H1 (cell line): ENCODE data around the gene NDUFB1. TPM values are rescaled to one million over a fixed set of nuclear protein-coding genes. Genes with fewer than 3 reads are reported as not detected.

Experiments used
- CTCF ChIA-PET: fragments of 300-600 bp; sonication (Branson Sonifier 250); formaldehyde crosslinking; loops from one replicate; lab custom pipeline; 2021; ENCODE audit not compliant: partially characterized antibody; lab: Charles Lee
- POLR2A ChIA-PET: fragments of 300-600 bp; sonication (Branson Sonifier 250); formaldehyde crosslinking; loops from one replicate; lab custom pipeline; 2021; ENCODE audit warnings: inconsistent platforms; ENCODE audit not compliant: partially characterized antibody; lab: Charles Lee
- DNase-seq, 2 experiments: peaks; one replicate each; pipeline versions ENCODE4 v3.0.0 to v3.0.0-alpha.2; 2010 to 2022; ENCODE audit warnings: low spot score in 2 of 2, low read depth in 1 of 2, mixed read lengths in 1 of 2
- FAIRE-seq: peaks from 2 replicates; lab custom pipeline; 2011; peaks lifted over from hg19 to GRCh38; lab: Jason Lieb, UNC
- H2AFZ ChIP-seq: 2 replicates; pipeline ENCODE4 v1.8.1; 2012; ENCODE audit warnings: low read length, inconsistent platforms
- H2AK5ac ChIP-seq: 2 replicates; pipeline ENCODE4 v1.6.1; 2013; ENCODE audit warnings: low read depth, low read length
- H2BK120ac ChIP-seq: replicated peaks from 2 replicates; pipeline ENCODE3; 2013; ENCODE audit warnings: low read depth, low read length, inconsistent platforms
- H2BK12ac ChIP-seq: 2 replicates; pipeline ENCODE4 v1.6.1; 2013; ENCODE audit warnings: low read depth, low read length
- H2BK15ac ChIP-seq: 2 replicates; pipeline ENCODE4 v1.6.1; 2013; ENCODE audit warnings: low read length
- H2BK20ac ChIP-seq: 2 replicates; pipeline ENCODE4 v1.6.1; 2013; ENCODE audit warnings: low read length
- H2BK5ac ChIP-seq: 2 replicates; pipeline ENCODE4 v1.6.1; 2013; ENCODE audit warnings: low read depth, low read length
- H3K14ac ChIP-seq: 2 replicates; pipeline ENCODE4 v1.6.1; 2013; ENCODE audit warnings: inconsistent platforms; ENCODE audit not compliant: insufficient read length
- H3K18ac ChIP-seq: 2 replicates; pipeline ENCODE4 v1.6.1; 2013; ENCODE audit warnings: low read length; ENCODE audit errors: extremely low read depth
- H3K23ac ChIP-seq: 2 replicates; pipeline ENCODE4 v1.6.1; 2013; ENCODE audit warnings: inconsistent platforms; ENCODE audit not compliant: insufficient read length
- H3K23me2 ChIP-seq: 2 replicates; pipeline ENCODE4 v1.6.1; 2013; ENCODE audit warnings: low read depth, low read length
- H3K27ac ChIP-seq: 2 replicates; pipeline ENCODE4 v1.6.1; 2011; ENCODE audit warnings: low read depth, low read length, inconsistent platforms
- H3K27me3 ChIP-seq, 4 experiments: replicated peaks in 1 of 4; 1 replicate in 1 of 4; 2 replicates in 3 of 4; pipeline versions ENCODE4 v1.6.1 to v1.8.1; 2011 to 2013; ENCODE audit warnings: low read length in 3 of 4, mild to moderate bottlenecking in 3 of 4, inconsistent platforms in 2 of 4, mixed read lengths in 2 of 4, moderate library complexity in 1 of 4; ENCODE audit not compliant: control insufficient read depth in 3 of 4, insufficient read depth in 3 of 4; ENCODE audit errors: extremely low read depth in 1 of 4
- H3K36me3 ChIP-seq, 4 experiments: 2 replicates each; pipeline versions ENCODE4 v1.6.1 to v1.8.1; 2011 to 2013; ENCODE audit warnings: mild to moderate bottlenecking in 4 of 4, low read length in 3 of 4, moderate library complexity in 2 of 4, control low read depth in 1 of 4, inconsistent platforms in 1 of 4; ENCODE audit not compliant: insufficient read depth in 4 of 4, control insufficient read depth in 2 of 4
- H3K4ac ChIP-seq: replicated peaks from 2 replicates; pipeline ENCODE3; 2013; ENCODE audit warnings: low read length, low read depth, mixed read lengths, inconsistent platforms; ENCODE audit not compliant: insufficient read length
- H3K4me1 ChIP-seq, 4 experiments: replicated peaks in 1 of 4; 1 replicate in 1 of 4; 2 replicates in 3 of 4; pipeline versions ENCODE4 v1.6.1 to v1.8.1; 2011 to 2013; ENCODE audit warnings: low read length in 3 of 4, inconsistent platforms in 2 of 4, mixed read lengths in 1 of 4; ENCODE audit not compliant: insufficient read depth in 4 of 4, control insufficient read depth in 3 of 4
- H3K4me2 ChIP-seq, 2 experiments: 2 replicates each; pipeline versions ENCODE4 v1.6.1 to v1.8.1; 2011 to 2013; ENCODE audit warnings: low read depth in 2 of 2, low read length in 2 of 2, control low read depth in 1 of 2, inconsistent platforms in 1 of 2, mild to moderate bottlenecking in 1 of 2; ENCODE audit not compliant: insufficient read depth in 1 of 2
- H3K4me3 ChIP-seq, 4 experiments: fragments of 200-600, 300-600 bp in 1 of 4; sonication (generic), shearing (Covaris generic), sonication (Bioruptor Twin) in 1 of 4; 2 replicates each; pipeline versions ENCODE4 v1.5.1 to v1.8.1; 2011 to 2016; ENCODE audit warnings: low read length in 4 of 4, low read depth in 3 of 4, control low read depth in 2 of 4, inconsistent platforms in 2 of 4, mild to moderate bottlenecking in 2 of 4, mixed read lengths in 1 of 4, moderate library complexity in 1 of 4; ENCODE audit not compliant: insufficient read depth in 2 of 4; ENCODE audit errors: extremely low read depth in 1 of 4
- H3K56ac ChIP-seq: replicated peaks from 2 replicates; pipeline ENCODE3; 2013; ENCODE audit warnings: low read depth, mild to moderate bottlenecking, mixed read lengths, low read length, inconsistent platforms; ENCODE audit not compliant: insufficient read length
- H3K79me1 ChIP-seq: 2 replicates; pipeline ENCODE4 v1.6.1; 2013; ENCODE audit warnings: low read depth, low read length, control low read depth
- H3K79me2 ChIP-seq, 2 experiments: 2 replicates each; pipeline versions ENCODE4 v1.6.1 to v1.8.1; 2012 to 2013; ENCODE audit warnings: low read length in 2 of 2, mild to moderate bottlenecking in 2 of 2, inconsistent platforms in 1 of 2; ENCODE audit not compliant: insufficient read depth in 2 of 2, control insufficient read depth in 1 of 2
- H3K9ac ChIP-seq, 4 experiments: replicated peaks in 1 of 4; 1 replicate in 1 of 4; 2 replicates in 3 of 4; pipeline versions ENCODE4 v1.6.1 to v1.8.1; 2011 to 2013; ENCODE audit warnings: low read depth in 3 of 4, low read length in 3 of 4, control low read depth in 2 of 4, mild to moderate bottlenecking in 2 of 4, moderate library complexity in 2 of 4, inconsistent platforms in 1 of 4; ENCODE audit errors: extremely low read depth in 1 of 4
- H3K9me3 ChIP-seq, 2 experiments: 2 replicates each; pipeline versions ENCODE4 v1.6.1 to v1.8.1; 2012 to 2013; ENCODE audit warnings: mild to moderate bottlenecking in 2 of 2, moderate library complexity in 2 of 2, control low read depth in 1 of 2, inconsistent platforms in 1 of 2, low read depth in 1 of 2, low read length in 1 of 2, mixed read lengths in 1 of 2; ENCODE audit not compliant: insufficient read depth in 2 of 2
- H4K20me1 ChIP-seq, 2 experiments: replicated peaks in 1 of 2; 2 replicates each; pipeline versions ENCODE3 to v1.8.1; 2011 to 2013; ENCODE audit warnings: inconsistent platforms in 2 of 2, low read length in 2 of 2, mild to moderate bottlenecking in 1 of 2; ENCODE audit not compliant: insufficient read depth in 2 of 2, control insufficient read depth in 1 of 2
- H4K5ac ChIP-seq: 2 replicates; pipeline ENCODE4 v1.6.1; 2013; ENCODE audit warnings: low read length, low read depth, mixed read lengths, inconsistent platforms; ENCODE audit not compliant: insufficient read length
- H4K8ac ChIP-seq: 2 replicates; pipeline ENCODE4 v1.8.0; 2013; ENCODE audit warnings: mild to moderate bottlenecking, moderate library complexity, low read length, inconsistent platforms; ENCODE audit not compliant: insufficient read depth; ENCODE audit errors: extremely low read depth
- H4K91ac ChIP-seq: replicated peaks from 2 replicates; pipeline ENCODE3; 2013; ENCODE audit warnings: low read length, mixed read lengths, inconsistent platforms; ENCODE audit not compliant: insufficient read length
- GABPA ChIP-seq: IDR thresholded peaks from 2 replicates; pipeline ENCODE4 v1.6.1; 2011; ENCODE audit warnings: mild to moderate bottlenecking, low read length, moderate library complexity, borderline replicate concordance; ENCODE audit not compliant: insufficient read depth
- HDAC2 ChIP-seq, 2 experiments: fragments of 300-600 bp in 1 of 2; sonication (generic) in 1 of 2; IDR thresholded peaks; 2 replicates each; pipeline ENCODE4 v1.6.1; 2011 to 2012; ENCODE audit warnings: low read depth in 2 of 2, low read length in 2 of 2, mild to moderate bottlenecking in 2 of 2, moderate library complexity in 2 of 2, borderline replicate concordance in 1 of 2, inconsistent platforms in 1 of 2
- PHF8 ChIP-seq: fragments of 200-600 bp; sonication (generic); conservative IDR thresholded peaks from 2 replicates; pipeline ENCODE4 v1.7.1; 2012; ENCODE audit warnings: low read depth, mild to moderate bottlenecking, inconsistent platforms, low read length, moderate library complexity
- SAP30 ChIP-seq: fragments of 300-600 bp; sonication (generic); IDR thresholded peaks from 2 replicates; pipeline ENCODE4 v1.7.1; 2012; ENCODE audit warnings: low read length, moderate library complexity, mild to moderate bottlenecking, inconsistent platforms; ENCODE audit not compliant: insufficient read depth, insufficient replicate concordance
- SIN3A ChIP-seq, 2 experiments: IDR thresholded peaks in 1 of 2; conservative IDR thresholded peaks in 1 of 2; 2 replicates each; pipeline ENCODE4 v1.6.1; 2011 to 2012; ENCODE audit warnings: low read length in 2 of 2, improper control_type of control experiment in 1 of 2, low read depth in 1 of 2, mild to moderate bottlenecking in 1 of 2
- WGBS, 2 experiments: shearing (Covaris generic) in 1 of 2; methylation state at CpG; one replicate each; pipeline versions ENCODE4 v1.1.6 to v1.1.7; 2013 to 2015; ENCODE audit warnings: low lambda C conversion rate in 2 of 2, mixed read lengths in 2 of 2, inconsistent platforms in 1 of 2, low coverage in 1 of 2, missing lambda C conversion rate in 1 of 2; ENCODE audit not compliant: insufficient replicate concordance in 2 of 2, insufficient coverage in 1 of 2, insufficient read length in 1 of 2; ENCODE audit errors: extremely low coverage in 1 of 2, missing lambda C conversion rate in 1 of 2; 5-methylcytosine and 5-hydroxymethylcytosine counted together
- polyA plus RNA-seq, 7 experiments: library from polyadenylated mRNA; depleted of rRNA in 3 of 7; stranded (reverse) in 5 of 7; unstranded in 2 of 7; fragments of >200 nt in 5 of 7; fragments of 200-250 nt in 2 of 7; gene quantifications; 1 replicate in 5 of 7; 2 replicates in 1 of 7; 4 replicates in 1 of 7; pipeline versions ENCODE4 v1.2.1 to v1.2.3, GENCODE V29; 2011 to 2013; ENCODE audit warnings: missing spikeins in 2 of 7, mixed read lengths in 2 of 7
- total RNA-seq: library from RNA; stranded (reverse); fragmentation: NEBNext Ultra II Directional; extraction: Animal tissue kit (Norgen Biotek cat#: 25700); gene quantifications from 2 replicates; pipeline ENCODE4 v1.2.1, GENCODE V29; 2021

NDUFB1 gene
- total and polyA plus RNA-seq, 2 of the 8 experiments (the other 6 are each of a cell fraction or from before 2014, with no cell fraction given) = 124 to 271 TPM

DNA sequence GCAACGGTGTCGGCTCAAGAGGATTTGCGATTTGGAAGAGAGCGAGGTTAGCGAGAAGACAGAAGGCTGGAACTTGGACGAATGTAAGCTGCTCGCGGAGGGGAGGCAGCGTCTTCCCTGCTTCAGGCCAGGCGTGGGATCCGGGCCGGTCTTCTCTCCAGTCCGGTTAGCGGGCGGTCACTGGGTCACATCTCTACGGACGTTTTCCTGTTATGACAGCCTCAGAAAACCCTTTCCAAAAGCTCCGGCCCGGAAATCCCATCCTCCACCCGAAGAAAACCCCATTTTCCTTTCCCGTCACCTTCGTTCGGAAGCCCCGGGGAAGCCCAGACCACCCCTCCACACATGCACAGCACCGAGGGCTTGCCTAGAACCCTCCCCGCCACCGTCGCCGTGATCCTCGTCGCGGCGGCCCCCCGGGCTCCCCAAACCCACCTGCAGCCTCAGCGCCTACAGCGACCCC, 268 bp downstream of the NDUFB1 start:
- peaks cover 0 to 3% (median 0%) of the 10 kb centered on the region in 4 experiments; a peak in 2 of 7 replicates for H3K4me1 ChIP-seq
- TF ChIP-seq HDAC2 (IDR thresholded peaks at IDR 0.05; ENCODE audit: borderline replicate concordance in 1 of 2, low read depth in 2 of 2, low read length in 2 of 2) = 0 out of 4 replicates have a peak, but pooled peaks of 1 of the 2 experiments have one; percentile 45
- TF ChIP-seq SAP30 = peak; percentile 18
- 0 out of 4 replicates have a peak, but pooled peaks of 1 of the 2 experiments have one; percentile 40 for TF ChIP-seq SIN3A (conservative IDR thresholded peaks at IDR 0.05 in 1 of 2, IDR thresholded peaks at IDR 0.05 in 1 of 2; ENCODE audit: low read depth in 1 of 2, low read length in 2 of 2)
- no peak for TF ChIP-seq GABPA
- peak; percentile 12 for TF ChIP-seq PHF8
- TF ChIP-seq, all 59 proteins: peak for 4
- H2BK120ac ChIP-seq = no peak overlapping the region
- POLR2A ChIA-PET = interaction anchor here (0.6 to 5.0 kb wide), 18 partner anchors 10 to 761 kb away, joined by 3 to 66 read pairs (median 4); partner anchors contain the start of genes ATXN3 and TRIP11
- no peak overlapping the region for H3K4ac ChIP-seq
- peak overlapping the region; percentile 90 for H3K56ac ChIP-seq
- peaks cover 2 to 50% (median 13%) of the 10 kb centered on the region in 4 experiments; a peak in 6 of 8 replicates for H3K36me3 ChIP-seq
- 1% methylated on average over 36 of the region's 36 CpGs; no CpG with 5 or more reads in 1 of the 2 experiments for WGBS, 2 experiments
- H3K4me2 ChIP-seq = peak overlapping the region; percentile 77 to 89
- no peak overlapping the region for H2BK12ac ChIP-seq
- H3K9me3 ChIP-seq = no peaks in the 10 kb centered on the region
- no peak overlapping the region for H2AFZ ChIP-seq
- H4K91ac ChIP-seq = no peak overlapping the region
- H3K9ac ChIP-seq = peak overlapping the region; percentile 79 to 98 (median 97)
- no peak overlapping the region for H2BK15ac ChIP-seq
- no peak overlapping the region for H3K14ac ChIP-seq
- H4K20me1 ChIP-seq = peaks cover 0 to 2% of the 10 kb centered on the region in 2 experiments
- H3K23me2 ChIP-seq = peaks cover 6% of the 10 kb centered on the region; the same call in 1 of the 2 replicates
- peak overlapping the region; percentile 87 for H4K5ac ChIP-seq
- peak overlapping the region; percentile 87 to 100 (median 98) for H3K4me3 ChIP-seq
- peaks cover 0 to 42% of the 10 kb centered on the region in 2 experiments; a peak in 3 of 4 replicates for H3K79me2 ChIP-seq
- H3K23ac ChIP-seq = no peak overlapping the region
- CTCF ChIA-PET = interaction anchor here (0.5 to 5.4 kb wide), 5 partner anchors 11 to 617 kb away, joined by 3 to 45 read pairs (median 3); partner anchors contain the start of gene ATXN3
- no peak overlapping the region for H2AK5ac ChIP-seq
- H2BK20ac ChIP-seq = 0 out of 2 replicates have a peak overlapping the region, but pooled peaks have one; percentile 56
- peak overlapping the region; percentile 32 for H3K18ac ChIP-seq
- H3K27me3 ChIP-seq = no peaks in the 10 kb centered on the region
- peak overlapping the region; percentile 97 for H3K27ac ChIP-seq
- no peak for DNase-seq
- FAIRE-seq = no peak
- H3K79me1 ChIP-seq = 0 out of 2 replicates have a peak, but pooled peaks cover 5% of the 10 kb centered on the region
- peak overlapping the region; percentile 98 for H2BK5ac ChIP-seq
- peak overlapping the region; percentile 51 for H4K8ac ChIP-seq
